Sigmoid colon (tissue), 4 donors: ENCODE results near the gene PRUNE1.

ENCODE experiments used
- EP300 ChIP-seq, 4 donors: sonication (generic); formaldehyde crosslinking; IDR thresholded peaks; one replicate each; pipeline ENCODE4 v1.6.1; 2017; ENCODE audit warnings: antibody characterized with exemption in 4 of 4
- POLR2A ChIP-seq, 2 donors: fragments of 450-650 bp; IDR thresholded peaks; one replicate each; pipeline ENCODE4 v1.6.1; 2016; ENCODE audit warnings: antibody characterized with exemption in 2 of 2, mild to moderate bottlenecking in 2 of 2, moderate library complexity in 2 of 2
- POLR2AphosphoS5 ChIP-seq, 4 donors: sonication (generic); formaldehyde crosslinking; IDR thresholded peaks; one replicate each; pipeline ENCODE4 v1.6.1; 2017; ENCODE audit warnings: antibody characterized with exemption in 4 of 4
- TF ChIP-seq, protein P1 (sequence below), 4 experiments: fragments of 450-650 bp in 3 of 4; fragments of 200-600 bp in 1 of 4; IDR thresholded peaks; one replicate each; pipeline ENCODE4 v1.5.1; 2016 to 2019; ENCODE audit warnings: antibody characterized with exemption in 4 of 4, mild to moderate bottlenecking in 3 of 4, moderate library complexity in 2 of 4

DNA sequence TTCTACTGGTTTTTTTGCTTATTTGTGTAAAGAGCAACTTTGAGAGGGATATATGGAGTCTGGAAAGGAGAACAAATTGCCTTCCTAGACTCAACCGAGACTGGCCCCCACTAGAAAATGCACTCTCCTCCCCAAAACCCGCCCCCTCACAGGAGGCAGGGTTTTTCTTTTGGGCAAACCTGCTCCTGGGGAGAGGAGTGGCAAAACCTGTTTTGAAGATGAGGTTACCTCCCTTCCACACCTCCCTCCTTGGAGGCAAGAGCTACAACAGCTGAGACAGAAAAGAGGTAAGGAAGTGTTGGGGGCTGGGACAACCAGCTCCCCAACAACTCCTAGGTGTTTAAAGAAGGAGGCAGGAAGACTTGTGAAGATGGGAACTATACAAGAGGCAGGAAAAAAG lies 28.1 kb downstream of the PRUNE1 start, which contains the start of gene BNIPL:
- TF ChIP-seq, protein P1, sequence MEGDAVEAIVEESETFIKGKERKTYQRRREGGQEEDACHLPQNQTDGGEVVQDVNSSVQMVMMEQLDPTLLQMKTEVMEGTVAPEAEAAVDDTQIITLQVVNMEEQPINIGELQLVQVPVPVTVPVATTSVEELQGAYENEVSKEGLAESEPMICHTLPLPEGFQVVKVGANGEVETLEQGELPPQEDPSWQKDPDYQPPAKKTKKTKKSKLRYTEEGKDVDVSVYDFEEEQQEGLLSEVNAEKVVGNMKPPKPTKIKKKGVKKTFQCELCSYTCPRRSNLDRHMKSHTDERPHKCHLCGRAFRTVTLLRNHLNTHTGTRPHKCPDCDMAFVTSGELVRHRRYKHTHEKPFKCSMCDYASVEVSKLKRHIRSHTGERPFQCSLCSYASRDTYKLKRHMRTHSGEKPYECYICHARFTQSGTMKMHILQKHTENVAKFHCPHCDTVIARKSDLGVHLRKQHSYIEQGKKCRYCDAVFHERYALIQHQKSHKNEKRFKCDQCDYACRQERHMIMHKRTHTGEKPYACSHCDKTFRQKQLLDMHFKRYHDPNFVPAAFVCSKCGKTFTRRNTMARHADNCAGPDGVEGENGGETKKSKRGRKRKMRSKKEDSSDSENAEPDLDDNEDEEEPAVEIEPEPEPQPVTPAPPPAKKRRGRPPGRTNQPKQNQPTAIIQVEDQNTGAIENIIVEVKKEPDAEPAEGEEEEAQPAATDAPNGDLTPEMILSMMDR (IDR thresholded peaks at IDR 0.05): no peak
- TF ChIP-seq POLR2A (IDR thresholded peaks at IDR 0.05) (no peak), EP300 (IDR thresholded peaks at IDR 0.05) (no peak), POLR2AphosphoS5 (IDR thresholded peaks at IDR 0.05) (no peak)
